Bronchial epithelial cell (primary cell): ENCODE results near the gene DSCAML1. TPM values are rescaled to one million over a fixed set of nuclear protein-coding genes. Genes with fewer than 3 reads are reported as not detected.

Source experiments
- DNase-seq: peaks from one replicate; pipeline ENCODE4 v3.0.0-alpha.2; 2010; ENCODE audit warnings: low read depth
- FAIRE-seq: peaks from 2 replicates; lab custom pipeline; 2011; peaks lifted over from hg19 to GRCh38; lab: Jason Lieb, UNC
- H3K27me3 ChIP-seq: 2 replicates; pipeline ENCODE4 v1.5.1; 2011; ENCODE audit warnings: low read length; ENCODE audit not compliant: control insufficient read depth, insufficient read depth
- H3K36me3 ChIP-seq: 2 replicates; pipeline ENCODE4 v1.5.1; 2011; ENCODE audit warnings: low read length; ENCODE audit not compliant: control insufficient read depth, insufficient read depth
- H3K4me3 ChIP-seq: 2 replicates; pipeline ENCODE4 v1.5.1; 2011; ENCODE audit warnings: mild to moderate bottlenecking, low read depth, low read length, control low read depth
- CTCF ChIP-seq: IDR thresholded peaks from 2 replicates; pipeline ENCODE4 v1.5.1; 2011; ENCODE audit warnings: mild to moderate bottlenecking, moderate library complexity, low read length, control low read depth, inconsistent platforms; ENCODE audit not compliant: insufficient read depth, severe bottlenecking
- total RNA-seq: library from RNA; depleted of rRNA; stranded (reverse); fragments of >200 nt; gene quantifications from 2 replicates; pipeline ENCODE4 v1.2.1, GENCODE V29; 2014

Gene DSCAML1
- total RNA-seq, 1 donor from 2014 or later = under 0.01 TPM

- TF ChIP-seq CTCF = no peak
- Histone ChIP-seq H3K27me3 (peaks cover 4% of the 10 kb centered on the region), H3K4me3 (no peak overlapping the region), H3K36me3 (no peaks in the 10 kb centered on the region)
- DNase-seq (no peak), FAIRE-seq (no peak)
Observed at GRCh38 chr11:117547195-117547850, 249.7 kb downstream of the DSCAML1 start.

- Histone ChIP-seq H3K36me3 (no peaks in the 10 kb centered on the region), H3K4me3 (no peak overlapping the region), H3K27me3 (peaks cover 4% of the 10 kb centered on the region)
- TF ChIP-seq CTCF = no peak
- FAIRE-seq = no peak
- DNase-seq = no peak
Observed at GRCh38 chr11:117546431-117547194, 250.4 kb downstream of the DSCAML1 start.

- DNase-seq (no peak), FAIRE-seq (peak; percentile 7)
- Histone ChIP-seq H3K36me3 (no peaks in the 10 kb centered on the region), H3K4me3 (no peak overlapping the region), H3K27me3 (peaks cover 4% of the 10 kb centered on the region)
- no peak for TF ChIP-seq CTCF
Observed at GRCh38 chr11:117545706-117546105, 251.3 kb downstream of the DSCAML1 start.

- TF ChIP-seq CTCF = no peak
- no peak overlapping the region for H3K4me3 ChIP-seq
- H3K27me3 ChIP-seq = peaks cover 4% of the 10 kb centered on the region
- DNase-seq (no peak), FAIRE-seq (no peak)
- no peaks in the 10 kb centered on the region for H3K36me3 ChIP-seq
Observed at GRCh38 chr11:117544130-117544800, 252.8 kb downstream of the DSCAML1 start.

- no peak for FAIRE-seq
Observed at GRCh38 chr11:117541211-117541610, 255.8 kb downstream of the DSCAML1 start.

More at GRCh38 chr11:117541211-117541610, 255.8 kb downstream of the DSCAML1 start:
- peaks cover 2% of the 10 kb centered on the region for H3K27me3 ChIP-seq
- H3K36me3 ChIP-seq = no peaks in the 10 kb centered on the region
- no peak for TF ChIP-seq CTCF
- no peak for DNase-seq
- H3K4me3 ChIP-seq = no peak overlapping the region
